ENCODE measurements around the gene PLK3.
"Not testable (repeated sequence)": the region's sequence is repeated elsewhere in the genome, so short reads cannot be mapped to it uniquely, and the experiment has no call there.

The PLK3 gene

GRCh38 chr1:44802306-44803061, 2.3 kb downstream of the PLK3 start:
- Mint-ChIP-seq H3K27ac (peak overlapping the region; percentile 52 to 59), H3K9me3 (no peaks in the 10 kb centered on the region), H3K27me3 (no peaks in the 10 kb centered on the region), H3K4me3 (peak overlapping the region; percentile 81 to 86), H3K4me1 (peaks cover 72% of the 10 kb centered on the region)
- DNase-seq = no peak
- no peak for ATAC-seq

- Mint-ChIP-seq H3K27ac (peak overlapping the region; percentile 21 to 44), H3K4me1 (peaks cover 77% of the 10 kb centered on the region), H3K4me3 (peak overlapping the region; percentile 81 to 86), H3K9me3 (no peaks in the 10 kb centered on the region), H3K27me3 (no peaks in the 10 kb centered on the region)
- DNase-seq (no peak), ATAC-seq (no peak)
Measured at GRCh38 chr1:44803062-44803311, 2.8 kb downstream of the PLK3 start.

GRCh38 chr1:44803312-44804095, 3.3 kb downstream of the PLK3 start:
- ATAC-seq (no peak), DNase-seq (no peak)
- Mint-ChIP-seq H3K9me3 (no peaks in the 10 kb centered on the region), H3K27me3 (no peaks in the 10 kb centered on the region), H3K4me3 (peak overlapping the region; percentile 81 to 86), H3K4me1 (peaks cover 79% of the 10 kb centered on the region), H3K27ac (peak overlapping the region; percentile 0 to 21)

DNA sequence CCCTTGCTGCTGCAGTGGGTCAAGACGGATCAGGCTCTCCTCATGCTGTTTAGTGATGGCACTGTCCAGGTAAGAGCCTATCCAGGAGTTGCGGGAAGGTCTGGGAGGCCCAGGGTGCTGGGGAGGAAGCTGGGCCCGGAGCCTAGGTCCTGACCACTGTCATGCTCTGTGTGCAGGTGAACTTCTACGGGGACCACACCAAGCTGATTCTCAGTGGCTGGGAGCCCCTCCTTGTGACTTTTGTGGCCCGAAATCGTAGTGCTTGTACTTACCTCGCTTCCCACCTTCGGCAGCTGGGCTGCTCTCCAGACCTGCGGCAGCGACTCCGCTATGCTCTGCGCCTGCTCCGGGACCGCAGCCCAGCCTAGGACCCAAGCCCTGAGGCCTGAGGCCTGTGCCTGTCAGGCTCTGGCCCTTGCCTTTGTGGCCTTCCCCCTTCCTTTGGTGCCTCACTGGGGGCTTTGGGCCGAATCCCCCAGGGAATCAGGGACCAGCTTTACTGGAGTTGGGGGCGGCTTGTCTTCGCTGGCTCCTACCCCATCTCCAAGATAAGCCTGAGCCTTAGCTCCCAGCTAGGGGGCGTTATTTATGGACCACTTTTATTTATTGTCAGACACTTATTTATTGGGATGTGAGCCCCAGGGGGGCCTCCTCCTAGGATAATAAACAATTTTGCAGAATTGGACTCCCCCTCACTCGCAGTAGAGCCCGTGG, 5.3 kb downstream of the PLK3 start:
- no peaks in the 10 kb centered on the region for H3K27me3 Mint-ChIP-seq
- H3K4me1 Mint-ChIP-seq = peaks cover 83% of the 10 kb centered on the region
- H3K4me3 Mint-ChIP-seq = peak overlapping the region; percentile 0 to 55
- no peaks in the 10 kb centered on the region for H3K9me3 Mint-ChIP-seq
- DNase-seq (no peak), ATAC-seq (no peak)
- H3K27ac Mint-ChIP-seq = peak overlapping the region in 1 of 2 donors; percentile 73

DNA sequence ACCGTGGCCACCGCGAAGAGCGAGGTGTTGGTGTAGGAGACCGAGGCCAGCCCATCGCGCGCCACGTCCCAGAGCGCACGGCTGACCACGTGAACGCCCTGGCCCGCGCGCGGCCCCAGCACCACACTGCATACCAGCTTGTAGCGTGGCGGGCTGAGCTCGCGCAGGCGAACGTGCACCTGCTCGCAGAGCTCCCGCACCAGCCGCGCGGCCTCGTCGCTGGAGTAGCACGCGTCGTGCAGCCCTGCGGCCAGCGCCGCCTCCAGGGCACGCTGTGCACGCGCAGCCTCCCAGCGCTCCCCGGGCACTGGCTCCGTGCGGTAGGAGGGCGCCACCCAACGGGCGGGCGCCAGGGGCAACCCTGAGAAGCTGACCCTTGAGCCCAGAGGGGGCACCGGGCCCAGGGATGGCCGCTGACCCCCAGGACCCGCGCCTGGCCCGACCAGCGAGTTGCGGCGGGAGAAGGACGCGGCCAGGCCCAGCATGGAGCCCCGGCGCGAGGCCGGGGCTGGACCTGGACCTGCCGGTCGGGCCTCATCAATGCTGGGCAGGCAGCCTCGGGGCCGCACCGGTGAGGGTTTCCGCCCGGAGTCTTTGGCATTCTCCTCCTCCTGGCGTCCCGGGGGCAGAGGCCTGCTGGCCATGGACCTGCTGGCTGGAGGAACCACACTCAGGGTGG, 6.0 kb downstream of the PLK3 start:
- ATAC-seq (no peak), DNase-seq (no peak)
- peak overlapping the region in 1 of 2 donors; percentile 55 for H3K4me3 Mint-ChIP-seq
- no peaks in the 10 kb centered on the region for H3K9me3 Mint-ChIP-seq
- no peaks in the 10 kb centered on the region for H3K27me3 Mint-ChIP-seq
- peak overlapping the region in 1 of 2 donors; percentile 99 for H3K27ac Mint-ChIP-seq
- H3K4me1 Mint-ChIP-seq = peaks cover 90% of the 10 kb centered on the region

GRCh38 chr1:44806704-44807363, 6.7 kb downstream of the PLK3 start, which contains the start of gene DYNLT4:
TSS of gene DYNLT4 (minus strand) at chr1:44807351. CDS start at chr1:44806668, 683 bp downstream.
- peak within 1 kb of the TSS; percentile 51 to 88 for H3K4me3 Mint-ChIP-seq
- no peaks in the 10 kb centered on the region for H3K27me3 Mint-ChIP-seq
- no peak for DNase-seq
- peak within 1 kb of the TSS; percentile 98 to 99 for H3K27ac Mint-ChIP-seq
- peak; percentile 3 for ATAC-seq
- no peaks in the 10 kb centered on the region for H3K9me3 Mint-ChIP-seq
- peaks cover 94% of the 10 kb centered on the region for H3K4me1 Mint-ChIP-seq

- ATAC-seq = peak; percentile 70
- Mint-ChIP-seq H3K27me3 (no peaks in the 10 kb centered on the region), H3K9me3 (no peaks in the 10 kb centered on the region), H3K4me1 (peaks cover 94% of the 10 kb centered on the region), H3K27ac (peak overlapping the region; percentile 98 to 99), H3K4me3 (peak overlapping the region; percentile 51 to 88)
- DNase-seq = peak; percentile 81 to 93
Measured at GRCh38 chr1:44807364-44808062, 7.3 kb downstream of the PLK3 start.

- H3K9me3 Mint-ChIP-seq = no peaks in the 10 kb centered on the region
- ATAC-seq (peak; percentile 69), DNase-seq (peak; percentile 47 to 53)
- peak within 1 kb of the TSS; percentile 51 to 88 for H3K4me3 Mint-ChIP-seq
- H3K4me1 Mint-ChIP-seq = peaks cover 94% of the 10 kb centered on the region
- no peaks in the 10 kb centered on the region for H3K27me3 Mint-ChIP-seq
- peak within 1 kb of the TSS; percentile 98 to 99 for H3K27ac Mint-ChIP-seq
Measured at GRCh38 chr1:44808063-44808937, 8.1 kb downstream of the PLK3 start, which contains the start of gene BTBD19. TSS of gene BTBD19 (plus strand) at chr1:44808523. CDS start at chr1:44808821, 298 bp downstream.

- H3K27me3 Mint-ChIP-seq = no peaks in the 10 kb centered on the region
- peaks cover 94% of the 10 kb centered on the region for H3K4me1 Mint-ChIP-seq
- H3K4me3 Mint-ChIP-seq = peak overlapping the region; percentile 51 to 88
- H3K9me3 Mint-ChIP-seq = no peaks in the 10 kb centered on the region
- DNase-seq (peak; percentile 82 to 92), ATAC-seq (peak; percentile 76)
- peak overlapping the region; percentile 98 to 99 for H3K27ac Mint-ChIP-seq
Measured at GRCh38 chr1:44808938-44809917, 9.1 kb downstream of the PLK3 start.

DNA sequence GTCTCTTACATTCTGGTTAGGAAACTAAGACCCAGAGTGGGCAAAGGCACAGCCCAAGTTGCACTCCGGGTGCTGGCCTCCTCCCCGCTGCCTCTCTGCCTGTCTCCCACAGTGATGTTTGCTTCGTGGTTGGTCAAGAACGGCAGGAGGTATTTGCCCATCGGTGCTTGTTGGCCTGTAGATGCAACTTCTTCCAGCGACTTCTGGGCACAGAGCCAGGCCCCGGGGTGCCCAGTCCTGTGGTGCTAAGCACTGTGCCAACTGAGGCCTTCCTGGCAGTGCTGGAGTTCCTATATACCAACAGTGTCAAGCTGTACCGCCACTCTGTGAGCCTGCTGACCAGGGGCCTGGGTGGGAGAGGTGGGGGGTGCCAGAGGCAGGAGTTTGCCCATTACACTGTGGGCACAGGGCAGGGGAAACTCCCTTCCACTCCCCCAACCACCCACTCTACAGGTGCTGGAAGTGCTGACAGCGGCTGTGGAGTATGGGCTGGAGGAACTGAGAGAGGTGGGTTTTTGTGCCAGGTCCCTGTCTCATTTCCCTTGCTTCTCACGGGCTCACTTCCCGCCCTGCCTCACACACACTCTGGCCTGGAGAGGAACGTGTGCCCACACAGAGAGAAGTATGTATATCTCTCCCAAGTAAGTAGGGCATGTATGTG, 10.1 kb downstream of the PLK3 start:
- peak overlapping the region in 1 of 2 donors; percentile 98 for H3K27ac Mint-ChIP-seq
- peaks cover 94% of the 10 kb centered on the region for H3K4me1 Mint-ChIP-seq
- H3K9me3 Mint-ChIP-seq = no peaks in the 10 kb centered on the region
- H3K4me3 Mint-ChIP-seq = peak overlapping the region; percentile 51 to 88
- no peaks in the 10 kb centered on the region for H3K27me3 Mint-ChIP-seq
- DNase-seq = no peak
- no peak for ATAC-seq

GRCh38 chr1:44810762-44811105, 10.6 kb downstream of the PLK3 start:
- not testable (repeated sequence) for ATAC-seq, DNase-seq, H3K9me3 Mint-ChIP-seq, H3K27me3 Mint-ChIP-seq
- peak overlapping the region; percentile 51 to 88 for H3K4me3 Mint-ChIP-seq
- peaks cover 94% of the 10 kb centered on the region for H3K4me1 Mint-ChIP-seq
- H3K27ac Mint-ChIP-seq = peak overlapping the region in 1 of 2 donors; percentile 8

DNA sequence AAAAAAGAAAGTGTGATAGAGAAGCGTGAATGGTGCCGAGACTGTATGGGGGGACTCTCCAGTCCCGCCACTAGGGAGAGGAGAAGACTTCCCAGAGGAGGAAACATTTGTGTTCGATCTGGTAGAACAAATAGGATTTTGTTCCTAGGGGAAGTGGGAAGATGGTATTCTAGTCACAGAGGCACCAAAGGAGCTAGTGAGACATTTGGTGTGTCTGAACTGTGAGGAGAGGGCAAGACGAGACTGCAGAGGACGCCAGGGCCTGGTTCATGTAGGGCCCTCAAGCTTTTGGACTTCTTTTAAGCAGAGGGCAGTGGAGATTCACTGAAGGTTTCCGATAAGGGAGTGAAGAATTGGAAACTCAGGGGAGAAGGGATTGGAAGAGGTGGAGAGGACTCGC, 11.1 kb downstream of the PLK3 start:
- DNase-seq (no peak), ATAC-seq (no peak)
- Mint-ChIP-seq H3K27ac (peak overlapping the region; percentile 55 to 57), H3K27me3 (no peaks in the 10 kb centered on the region), H3K4me3 (peak overlapping the region; percentile 51 to 88), H3K4me1 (peaks cover 93% of the 10 kb centered on the region), H3K9me3 (no peaks in the 10 kb centered on the region)

Data from stimulated activated naive CD8-positive, alpha-beta T cell treated with anti-CD3 and anti-CD28 coated beads, Interleukin-15, amount 100 ng/mL, for 72 hours (primary cell).